Subcutaneous adipose tissue (tissue), 4 donors: ENCODE data around the gene IPO13. TPM values are rescaled to one million over a fixed set of nuclear protein-coding genes. Genes with fewer than 3 reads are reported as not detected.

Experiments
- total RNA-seq, 4 donors: library from RNA; depleted of rRNA; stranded (reverse); fragments of >200 nt; gene quantifications; one replicate each; pipeline ENCODE4 v1.1.0, GENCODE V29; 2016
- TF ChIP-seq, protein P1 (sequence below): fragments of 450-650 bp; IDR thresholded peaks from one replicate; pipeline ENCODE4 v1.5.1; 2016; ENCODE audit warnings: low read depth, mild to moderate bottlenecking, control low read depth, antibody characterized with exemption, moderate library complexity

Gene IPO13
- total RNA-seq, 4 donors from 2014 or later = 17.4 to 18.2 (median 17.8) TPM

DNA sequence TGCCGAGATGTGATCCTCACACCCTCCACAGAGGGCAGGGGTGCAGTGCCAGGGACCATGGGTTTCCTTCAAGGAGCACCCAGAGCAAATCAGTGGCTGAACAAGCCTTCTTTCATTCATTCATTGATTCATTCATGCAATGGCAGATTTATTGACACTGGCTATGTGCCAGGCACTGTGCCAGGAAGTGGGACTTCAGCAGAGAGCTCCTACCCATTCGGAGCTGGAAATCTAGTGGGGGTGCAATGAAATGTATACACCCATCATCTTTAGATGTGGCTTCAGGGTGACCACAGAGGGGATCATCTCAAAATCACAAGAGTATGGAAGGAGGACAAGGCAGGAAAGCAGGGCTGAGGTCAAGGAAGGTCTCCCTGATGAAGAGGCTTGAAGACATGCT is 65.7 kb downstream of the IPO13 start:
- TF ChIP-seq, protein P1, sequence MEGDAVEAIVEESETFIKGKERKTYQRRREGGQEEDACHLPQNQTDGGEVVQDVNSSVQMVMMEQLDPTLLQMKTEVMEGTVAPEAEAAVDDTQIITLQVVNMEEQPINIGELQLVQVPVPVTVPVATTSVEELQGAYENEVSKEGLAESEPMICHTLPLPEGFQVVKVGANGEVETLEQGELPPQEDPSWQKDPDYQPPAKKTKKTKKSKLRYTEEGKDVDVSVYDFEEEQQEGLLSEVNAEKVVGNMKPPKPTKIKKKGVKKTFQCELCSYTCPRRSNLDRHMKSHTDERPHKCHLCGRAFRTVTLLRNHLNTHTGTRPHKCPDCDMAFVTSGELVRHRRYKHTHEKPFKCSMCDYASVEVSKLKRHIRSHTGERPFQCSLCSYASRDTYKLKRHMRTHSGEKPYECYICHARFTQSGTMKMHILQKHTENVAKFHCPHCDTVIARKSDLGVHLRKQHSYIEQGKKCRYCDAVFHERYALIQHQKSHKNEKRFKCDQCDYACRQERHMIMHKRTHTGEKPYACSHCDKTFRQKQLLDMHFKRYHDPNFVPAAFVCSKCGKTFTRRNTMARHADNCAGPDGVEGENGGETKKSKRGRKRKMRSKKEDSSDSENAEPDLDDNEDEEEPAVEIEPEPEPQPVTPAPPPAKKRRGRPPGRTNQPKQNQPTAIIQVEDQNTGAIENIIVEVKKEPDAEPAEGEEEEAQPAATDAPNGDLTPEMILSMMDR = no peak

GRCh38 chr1:44012941-44013609 is 66.3 kb downstream of the IPO13 start:
- TF ChIP-seq, protein P1 = no peak

DNA sequence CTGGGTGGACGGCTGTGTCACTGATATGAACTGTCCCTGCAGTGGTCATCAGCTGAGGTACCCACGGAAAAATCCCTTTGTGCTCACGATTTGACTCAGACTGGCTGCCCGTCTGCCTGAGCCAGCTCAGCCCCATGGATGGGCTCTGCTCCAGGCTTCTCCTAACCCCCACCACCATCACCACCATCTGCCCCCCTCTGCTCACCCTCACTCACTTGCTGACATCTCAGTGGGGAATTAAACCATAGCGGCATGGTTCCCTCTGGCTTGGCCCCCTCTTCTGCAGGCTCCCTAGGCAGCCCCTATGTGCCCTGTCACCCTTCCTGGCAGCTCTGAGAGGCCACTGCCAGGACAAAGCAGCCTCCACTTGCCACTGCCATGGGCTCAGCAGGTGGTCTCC is 67.2 kb downstream of the IPO13 start:
- TF ChIP-seq, protein P1 = no peak

DNA sequence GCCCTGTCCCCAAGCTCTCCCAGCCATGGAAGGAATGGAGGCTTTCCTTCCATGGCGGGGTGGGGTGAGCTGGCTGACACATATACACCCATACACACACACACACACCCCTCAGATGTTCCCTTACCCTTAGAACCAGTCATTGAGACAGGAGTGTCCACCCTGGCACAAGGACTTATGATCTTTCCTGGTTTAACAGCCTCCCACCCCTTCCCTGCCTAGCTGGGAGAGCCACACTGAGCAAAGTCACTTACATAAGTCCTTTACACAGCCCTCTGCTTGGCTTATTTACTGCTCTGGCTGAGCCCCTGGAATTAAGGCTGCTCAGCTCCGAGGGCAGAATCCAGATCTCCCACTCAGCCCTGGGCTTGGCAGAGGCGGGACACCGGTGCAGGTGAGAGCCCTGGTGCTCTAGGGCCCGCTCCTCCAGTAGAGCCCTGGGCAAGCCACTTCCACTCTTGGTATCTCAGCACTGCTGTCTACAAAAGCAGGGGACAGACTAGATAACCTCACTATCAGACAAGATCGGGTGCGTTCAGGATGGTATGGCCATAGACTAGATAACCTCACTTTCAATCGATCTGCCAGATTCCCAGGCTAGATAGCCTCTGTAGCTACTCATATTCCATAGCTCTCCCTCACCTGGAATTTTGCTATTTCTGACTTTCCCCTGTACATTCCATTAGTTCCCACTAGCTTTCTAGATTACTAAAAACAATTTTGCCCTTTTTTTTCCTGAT is 67.8 kb downstream of the IPO13 start:
- TF ChIP-seq, protein P1 = no peak

DNA sequence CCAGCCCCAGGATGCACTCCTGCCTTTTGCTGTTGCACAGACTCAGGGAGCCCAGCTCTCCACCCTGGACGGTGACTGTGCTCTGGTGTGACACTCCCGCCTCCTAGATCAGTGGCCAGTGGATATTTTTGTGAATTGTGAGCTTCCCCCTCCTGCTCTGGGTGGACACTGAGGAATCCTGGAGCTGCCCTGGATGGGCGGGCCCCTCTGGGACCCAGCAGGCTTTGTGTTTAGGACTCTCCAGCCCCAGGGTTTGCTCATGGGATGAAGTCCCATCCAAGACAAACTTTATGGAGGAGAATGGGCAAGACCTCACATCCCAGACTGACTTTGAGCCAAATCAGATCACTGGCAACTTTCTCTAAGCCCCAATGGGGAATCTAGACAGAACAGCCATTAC is 68.5 kb downstream of the IPO13 start:
- TF ChIP-seq, protein P1 = no peak

GRCh38 chr1:44016041-44016889 is 69.5 kb downstream of the IPO13 start:
- TF ChIP-seq, protein P1 = no peak
